GM13977 (cell line): Measurements from ENCODE around the gene ANKS1A.
A peak's percentile ranks its signal among the peaks of the same experiment; 100 is the strongest.

Experiments used
- DNase-seq: peaks from one replicate; pipeline ENCODE4 v3.0.0; 2012; ENCODE audit warnings: low spot score
- in situ Hi-C: fragments of 300-500 bp; cut with MboI; formaldehyde crosslinking; loops from one replicate; pipeline ENCODE4 v1.12.0; 2022; ENCODE audit warnings: low sequenced_read_pairs, low pct_unique_long_range_greater_than_20kb, mixed read lengths, inconsistent platforms; ENCODE audit not compliant: unreplicated experiment
- TF ChIP-seq, protein P1 (sequence below): IDR thresholded peaks from 2 replicates; pipeline ENCODE4 v1.5.1; 2012; ENCODE audit warnings: mild to moderate bottlenecking, control low read depth; ENCODE audit not compliant: insufficient read depth; ENCODE audit errors: extremely low read depth, missing control alignments

Gene ANKS1A

DNA sequence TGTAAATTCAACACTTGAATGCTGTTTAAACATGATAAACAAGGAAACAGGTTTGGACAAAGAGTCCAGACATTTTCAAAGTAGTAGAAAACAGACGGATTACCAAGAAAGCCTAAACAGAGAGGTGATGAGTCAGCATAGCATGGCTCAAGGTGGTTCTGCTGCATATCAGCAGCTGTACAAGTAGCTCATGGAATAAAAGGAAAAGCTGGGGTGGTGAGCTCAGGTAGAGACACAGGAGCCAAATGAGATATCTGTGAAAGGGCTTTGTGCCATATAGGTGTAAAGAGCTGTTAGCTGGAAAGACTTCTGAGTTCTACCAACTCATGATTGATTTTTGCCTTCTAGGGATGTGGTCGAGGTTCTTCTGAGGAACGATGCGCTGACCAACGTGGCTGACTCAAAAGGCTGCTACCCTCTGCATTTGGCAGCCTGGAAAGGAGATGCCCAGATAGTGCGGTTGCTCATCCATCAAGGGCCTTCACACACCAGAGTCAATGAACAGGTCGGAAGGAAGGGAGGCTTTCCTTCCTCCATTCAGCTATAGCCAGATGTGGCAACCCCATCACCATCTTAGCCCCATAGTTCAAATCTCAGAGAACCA lies 80.7 kb downstream of the ANKS1A start:
- no peak for DNase-seq
- in situ Hi-C loops = no loop called here
- TF ChIP-seq, protein P1, sequence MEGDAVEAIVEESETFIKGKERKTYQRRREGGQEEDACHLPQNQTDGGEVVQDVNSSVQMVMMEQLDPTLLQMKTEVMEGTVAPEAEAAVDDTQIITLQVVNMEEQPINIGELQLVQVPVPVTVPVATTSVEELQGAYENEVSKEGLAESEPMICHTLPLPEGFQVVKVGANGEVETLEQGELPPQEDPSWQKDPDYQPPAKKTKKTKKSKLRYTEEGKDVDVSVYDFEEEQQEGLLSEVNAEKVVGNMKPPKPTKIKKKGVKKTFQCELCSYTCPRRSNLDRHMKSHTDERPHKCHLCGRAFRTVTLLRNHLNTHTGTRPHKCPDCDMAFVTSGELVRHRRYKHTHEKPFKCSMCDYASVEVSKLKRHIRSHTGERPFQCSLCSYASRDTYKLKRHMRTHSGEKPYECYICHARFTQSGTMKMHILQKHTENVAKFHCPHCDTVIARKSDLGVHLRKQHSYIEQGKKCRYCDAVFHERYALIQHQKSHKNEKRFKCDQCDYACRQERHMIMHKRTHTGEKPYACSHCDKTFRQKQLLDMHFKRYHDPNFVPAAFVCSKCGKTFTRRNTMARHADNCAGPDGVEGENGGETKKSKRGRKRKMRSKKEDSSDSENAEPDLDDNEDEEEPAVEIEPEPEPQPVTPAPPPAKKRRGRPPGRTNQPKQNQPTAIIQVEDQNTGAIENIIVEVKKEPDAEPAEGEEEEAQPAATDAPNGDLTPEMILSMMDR = no peak

DNA sequence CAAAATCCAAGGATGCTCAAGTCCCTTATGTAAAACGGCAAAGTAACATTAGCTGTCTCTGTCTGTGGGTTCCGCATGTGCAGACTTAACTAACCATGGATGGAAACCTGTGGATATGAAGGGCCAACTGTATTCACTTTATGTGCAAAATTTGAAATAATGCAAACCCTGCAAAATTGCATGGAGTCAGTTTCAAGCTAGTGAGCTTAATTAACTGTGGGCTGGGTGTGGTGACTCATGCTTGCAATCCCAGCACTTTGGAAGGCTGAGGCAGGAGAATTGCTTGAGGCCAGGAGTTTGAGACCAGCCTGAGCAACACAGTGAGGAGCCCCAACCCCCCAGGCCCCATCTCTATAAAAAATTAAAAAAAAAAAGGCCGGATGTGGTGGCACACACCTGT lies 81.4 kb downstream of the ANKS1A start:
- no peak for DNase-seq
- TF ChIP-seq, protein P1 = no peak
- in situ Hi-C loops = no loop called here

DNA sequence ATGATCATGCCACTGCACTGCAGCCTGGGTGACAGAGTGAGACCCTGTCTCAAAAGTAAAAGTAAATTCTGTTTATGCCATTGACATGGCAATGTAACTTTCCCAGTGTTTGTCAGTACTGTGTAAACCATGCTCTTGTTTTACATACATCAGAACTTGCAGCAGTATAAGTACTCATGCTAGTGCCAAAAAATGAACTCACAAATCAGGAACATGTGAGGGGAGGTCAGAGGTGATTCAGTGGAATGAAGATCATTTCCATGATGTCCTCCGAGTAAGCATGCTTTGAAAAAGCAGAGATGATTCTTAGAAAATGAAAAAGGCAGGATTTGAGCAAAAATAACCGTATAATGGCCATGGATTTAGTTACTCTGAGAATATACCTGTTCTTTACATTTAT lies 81.9 kb downstream of the ANKS1A start:
- in situ Hi-C loops = no loop called here
- TF ChIP-seq, protein P1 = no peak
- no peak for DNase-seq

DNA sequence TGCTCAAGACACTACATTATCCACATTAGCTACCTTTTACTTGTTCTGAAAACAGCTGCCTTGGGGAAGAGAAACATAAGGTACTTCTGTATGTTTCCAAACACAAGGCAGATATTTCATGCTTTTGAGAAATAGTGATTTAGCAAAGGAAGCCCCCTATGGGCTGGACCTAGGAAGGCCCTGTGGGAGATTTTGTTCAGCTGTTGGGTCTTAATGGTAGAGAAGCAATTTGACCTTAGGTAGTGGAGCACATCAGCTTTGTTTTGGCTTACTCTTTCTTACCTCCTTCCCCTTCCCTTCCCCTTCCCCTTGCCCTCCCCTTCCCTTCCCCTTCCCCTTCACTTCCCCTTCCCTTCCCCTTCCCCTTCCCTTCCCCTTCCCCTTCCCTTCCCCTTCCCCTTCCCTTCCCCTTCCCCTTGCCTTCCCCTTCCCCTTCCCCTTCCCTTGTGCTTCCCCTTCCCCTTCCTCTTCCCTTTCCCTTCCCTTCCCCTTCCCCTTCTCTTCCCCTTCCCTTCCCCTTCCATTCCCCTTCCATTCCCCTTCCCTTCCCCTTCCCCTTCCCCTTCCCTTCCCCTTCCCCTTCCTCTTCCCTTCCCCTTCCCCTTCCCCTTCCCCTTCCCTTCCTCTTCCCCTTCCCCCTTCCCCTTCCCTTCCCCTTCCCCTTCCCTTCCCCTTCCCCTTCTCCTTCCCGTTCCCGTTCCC lies 84.6 kb downstream of the ANKS1A start:
- TF ChIP-seq, protein P1 = peak; percentile 38
- in situ Hi-C loops = no loop called here
- DNase-seq = peak; percentile 27

DNA sequence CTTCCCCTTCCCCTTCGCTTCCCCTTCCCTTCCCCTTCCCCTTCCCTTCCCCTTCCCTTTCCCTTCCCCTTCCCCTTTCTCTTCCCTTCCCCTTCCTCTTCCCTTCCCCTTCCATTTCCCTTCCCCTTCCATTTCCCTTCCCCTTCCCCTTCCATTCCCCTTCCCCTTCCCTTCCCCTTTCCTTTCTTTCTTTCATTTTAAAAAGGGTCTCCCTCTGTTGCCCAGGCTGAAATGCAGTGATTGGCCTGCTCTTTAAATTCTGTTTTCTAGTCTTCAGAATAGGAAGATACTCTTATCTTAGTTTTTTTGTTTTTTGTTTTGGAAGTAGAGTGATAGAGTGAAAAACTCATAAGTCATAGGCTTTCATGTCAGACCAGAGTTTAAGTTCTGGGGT lies 85.2 kb downstream of the ANKS1A start:
- TF ChIP-seq, protein P1 = no peak
- in situ Hi-C loops = no loop called here
- no peak for DNase-seq

DNA sequence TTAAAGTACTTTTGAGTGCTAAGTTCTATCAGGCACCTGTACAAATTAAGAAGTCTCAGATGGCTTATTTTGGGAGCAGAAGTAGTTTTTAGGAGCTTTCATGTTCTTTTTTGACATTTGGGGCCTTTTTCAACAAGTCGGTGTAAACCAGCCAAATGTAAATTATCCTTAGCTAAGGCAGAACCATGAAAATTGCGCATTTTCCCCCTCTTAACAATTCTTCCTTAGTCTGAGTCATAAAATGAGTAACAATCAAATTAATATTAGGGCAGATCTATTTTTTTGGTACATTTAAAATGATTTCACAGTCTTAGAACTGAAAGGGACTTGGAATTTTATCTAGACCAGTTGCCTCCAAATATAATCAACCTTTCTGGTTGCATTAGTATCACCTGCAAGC lies 87.2 kb downstream of the ANKS1A start:
- in situ Hi-C loops = loop anchor here (25.0 kb wide), 1 partner anchor 236 kb away; the partner anchor contains the start of gene SCUBE3
- TF ChIP-seq, protein P1 = no peak
- DNase-seq = no peak

DNA sequence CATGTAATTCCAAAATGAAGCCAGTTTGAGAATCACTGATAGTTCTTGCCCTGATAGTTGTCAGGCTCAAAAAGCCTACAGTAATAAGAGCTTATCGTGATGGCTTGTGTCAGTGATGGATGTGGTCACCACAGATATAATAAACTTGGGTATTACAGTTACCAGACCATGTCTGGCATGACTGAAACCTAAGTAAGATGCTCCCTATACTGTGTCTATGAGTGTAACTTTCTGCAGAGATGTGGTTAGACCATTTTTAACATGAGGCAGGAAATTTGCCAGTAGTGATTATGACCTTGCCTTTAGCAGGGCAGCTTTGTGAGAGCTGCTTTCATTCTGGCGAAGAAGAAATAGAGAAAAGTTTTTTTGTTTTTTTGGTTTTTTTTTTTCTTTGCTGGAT lies 90.2 kb downstream of the ANKS1A start:
- TF ChIP-seq, protein P1 = no peak

More for the DNA sequence above, 90.2 kb downstream of the ANKS1A start:
- in situ Hi-C loops = loop anchor here (25.0 kb wide), 1 partner anchor 233 kb away; the partner anchor contains the start of gene SCUBE3
- no peak for DNase-seq
